Pancreas (tissue), 10 donors: ENCODE data around the gene FBXO15. TPM values are rescaled to one million over a fixed set of nuclear protein-coding genes. Genes with fewer than 3 reads are reported as not detected.

Experiments
- ATAC-seq, 4 donors: fragments of 200-7000 bp; cut with Tn5 transposase; one replicate each; pipeline versions ENCODE4 v1.8.0 to v1.9.1; 2020; ENCODE audit warnings: mild to moderate bottlenecking in 4 of 4, moderate library complexity in 4 of 4
- DNase-seq, 6 donors: peaks; one replicate each; pipeline ENCODE4 v3.0.0-alpha.2; 2020
- FAIRE-seq: peaks from 2 replicates; lab custom pipeline; 2012; peaks lifted over from hg19 to GRCh38; lab: Jason Lieb, UNC
- H3K27ac ChIP-seq, 4 donors: fragments of 200-600 bp; sonication (generic); 1 replicate in 3 of 4; 2 replicates in 1 of 4; pipeline versions ENCODE4 v1.5.0 to v1.8.0; 2020
- H3K27me3 ChIP-seq, 4 donors: fragments of 200-600 bp; one replicate each; pipeline ENCODE4 v1.8.0; 2021
- H3K36me3 ChIP-seq, 3 donors: fragments of 200-600 bp; sonication (generic) in 1 of 3; one replicate each; pipeline versions ENCODE4 v1.5.0 to v1.8.0; 2020 to 2021
- H3K4me1 ChIP-seq, 3 donors: fragments of 200-600 bp; one replicate each; pipeline ENCODE4 v1.8.0; 2021
- H3K4me3 ChIP-seq, 4 donors: fragments of 200-600 bp; sonication (generic) in 2 of 4; one replicate each; pipeline versions ENCODE4 v1.5.0 to v1.8.0; 2020 to 2021
- H3K9me3 ChIP-seq, 4 donors: fragments of 200-600 bp; one replicate each; pipeline ENCODE4 v1.8.0; 2021
- WGBS, 2 donors: extraction: QIAGEN DNeasy Blood & Tissue Kit; methylation state at CpG; one replicate each; pipeline ENCODE4 v1.1.7; 2013; 5-methylcytosine and 5-hydroxymethylcytosine counted together
- intact Hi-C, 3 donors: fragments of 100-400 bp; cut with DNase I; formaldehyde crosslinking; loops; one replicate each; pipeline versions ENCODE4 v1.11.1 to v1.14.2; 2022
- polyA plus RNA-seq, 2 donors: library from polyadenylated mRNA; stranded (reverse); fragments of 200-250 nt; gene quantifications; one replicate each; pipeline ENCODE4 v1.2.3, GENCODE V29; 2013
- total RNA-seq, 6 donors: library from RNA; stranded (reverse); fragmentation: NEBNext Ultra II Directional in 4 of 6; extraction: Animal tissue kit (Norgen Biotek cat#: 25700) in 4 of 6; gene quantifications; one replicate each; pipeline versions ENCODE4 v1.2.1 to v1.2.4, GENCODE V29; 2021 to 2023
- TF ChIP-seq, protein P1 (sequence below), 4 donors: fragments of 200-600 bp; sonication (generic) in 3 of 4; IDR thresholded peaks; one replicate each; pipeline versions ENCODE4 v1.5.0 to v1.8.0; 2021; ENCODE audit warnings: antibody characterized with exemption in 4 of 4
- donor health status: healthy with polysubstance abuse.
- donor health status: DM: no; HTN: no; CAD: no; lungs with moderate emphysema.
- donor health status: DM: no; HTN: no; CAD: no.
- donor health status: control.
- donor health status: control.
- donor health status: Bipolar disorder and iron deficiency.
- donor health status: DM: yes; HTN: yes; CAD: no.
- donor health status: DM: no; HTN: no; CAD: no.
- donor health status: DM: no; HTN: no; CAD: no.
- donor health status: DM: yes; HTN: yes; CAD: no.

The FBXO15 gene
- total and polyA plus RNA-seq, 8 donors = 0.37 to 7.1 (median 0.89) TPM

DNA sequence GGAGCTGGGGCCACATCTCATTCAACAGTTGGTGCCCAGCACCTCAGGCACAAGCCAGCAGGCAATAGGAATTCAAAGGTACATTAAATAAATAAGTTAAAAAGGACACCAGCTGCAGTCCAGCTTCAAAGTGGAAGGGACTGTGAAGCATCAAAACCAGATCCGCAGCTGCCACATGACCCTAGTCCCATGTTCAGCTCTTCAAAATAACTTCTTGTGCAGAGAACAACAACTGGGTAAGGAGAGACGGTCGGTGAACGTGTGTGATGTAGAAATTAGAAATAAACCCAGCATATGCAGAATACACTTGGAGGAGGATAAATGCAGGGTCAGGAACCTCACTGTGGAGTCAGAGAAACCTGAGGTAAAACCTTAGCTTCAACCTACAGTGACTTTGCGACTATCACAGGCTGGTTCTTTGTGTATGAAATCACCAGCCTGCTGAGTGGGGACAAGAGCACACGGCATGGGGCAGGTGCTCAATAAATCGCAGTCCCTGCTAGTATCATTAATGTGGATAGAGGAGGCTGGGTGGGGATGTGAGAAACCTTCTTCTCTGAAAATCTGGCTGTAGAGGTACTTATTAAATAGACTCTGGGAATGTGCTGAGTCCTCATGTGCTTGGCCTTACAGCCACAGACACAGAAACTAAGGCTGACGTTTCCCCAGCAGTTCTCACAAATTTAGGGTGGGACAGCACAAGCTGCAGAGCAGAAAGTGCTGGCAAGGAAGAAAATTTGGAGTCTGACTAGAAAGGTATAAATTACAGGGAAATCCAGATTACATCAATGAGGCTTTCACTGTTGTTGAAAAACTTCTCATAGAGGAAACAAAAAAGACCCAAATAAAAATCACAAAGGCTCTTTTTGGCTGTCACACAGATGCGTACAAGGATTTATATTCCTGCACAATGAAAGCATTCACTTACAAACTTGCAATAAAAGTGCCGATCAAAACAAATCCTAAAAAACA lies 20.7 kb downstream of the FBXO15 start:
- H3K27me3 ChIP-seq = no peaks in the 10 kb centered on the region
- H3K36me3 ChIP-seq = no peaks in the 10 kb centered on the region
- 42 to 53% methylated on average over 10 of the region's 10 CpGs for WGBS, 2 donors
- H3K27ac ChIP-seq = no peak overlapping the region
- no peak for FAIRE-seq
- intact Hi-C loops = no loop called here
- H3K4me1 ChIP-seq = no peaks in the 10 kb centered on the region
- no peak overlapping the region for H3K4me3 ChIP-seq
- no peak for DNase-seq
- TF ChIP-seq, protein P1, sequence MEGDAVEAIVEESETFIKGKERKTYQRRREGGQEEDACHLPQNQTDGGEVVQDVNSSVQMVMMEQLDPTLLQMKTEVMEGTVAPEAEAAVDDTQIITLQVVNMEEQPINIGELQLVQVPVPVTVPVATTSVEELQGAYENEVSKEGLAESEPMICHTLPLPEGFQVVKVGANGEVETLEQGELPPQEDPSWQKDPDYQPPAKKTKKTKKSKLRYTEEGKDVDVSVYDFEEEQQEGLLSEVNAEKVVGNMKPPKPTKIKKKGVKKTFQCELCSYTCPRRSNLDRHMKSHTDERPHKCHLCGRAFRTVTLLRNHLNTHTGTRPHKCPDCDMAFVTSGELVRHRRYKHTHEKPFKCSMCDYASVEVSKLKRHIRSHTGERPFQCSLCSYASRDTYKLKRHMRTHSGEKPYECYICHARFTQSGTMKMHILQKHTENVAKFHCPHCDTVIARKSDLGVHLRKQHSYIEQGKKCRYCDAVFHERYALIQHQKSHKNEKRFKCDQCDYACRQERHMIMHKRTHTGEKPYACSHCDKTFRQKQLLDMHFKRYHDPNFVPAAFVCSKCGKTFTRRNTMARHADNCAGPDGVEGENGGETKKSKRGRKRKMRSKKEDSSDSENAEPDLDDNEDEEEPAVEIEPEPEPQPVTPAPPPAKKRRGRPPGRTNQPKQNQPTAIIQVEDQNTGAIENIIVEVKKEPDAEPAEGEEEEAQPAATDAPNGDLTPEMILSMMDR (IDR thresholded peaks at IDR 0.05) = no peak
- no peaks in the 10 kb centered on the region for H3K9me3 ChIP-seq
- peak in 1 of 4 donors; percentile 29 for ATAC-seq

DNA sequence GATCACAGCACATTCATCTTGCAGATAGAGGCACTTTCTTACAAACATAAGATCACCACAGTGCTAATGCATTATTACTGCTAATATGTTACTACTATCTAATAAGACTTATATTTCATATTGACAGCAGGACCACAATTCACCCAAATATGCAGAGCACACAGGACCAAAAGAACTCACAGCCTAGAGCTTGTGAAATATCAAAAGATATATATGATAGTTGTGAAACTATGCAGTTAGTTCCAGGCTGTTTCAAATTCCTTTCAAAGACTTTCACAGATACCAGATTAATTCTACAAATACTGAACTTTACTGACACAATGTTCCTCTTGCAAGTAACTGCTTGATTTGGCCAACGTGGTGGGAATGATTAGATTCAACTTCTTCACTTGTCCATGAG lies 23.0 kb downstream of the FBXO15 start:
- ATAC-seq = no peak
- FAIRE-seq = no peak

DNA sequence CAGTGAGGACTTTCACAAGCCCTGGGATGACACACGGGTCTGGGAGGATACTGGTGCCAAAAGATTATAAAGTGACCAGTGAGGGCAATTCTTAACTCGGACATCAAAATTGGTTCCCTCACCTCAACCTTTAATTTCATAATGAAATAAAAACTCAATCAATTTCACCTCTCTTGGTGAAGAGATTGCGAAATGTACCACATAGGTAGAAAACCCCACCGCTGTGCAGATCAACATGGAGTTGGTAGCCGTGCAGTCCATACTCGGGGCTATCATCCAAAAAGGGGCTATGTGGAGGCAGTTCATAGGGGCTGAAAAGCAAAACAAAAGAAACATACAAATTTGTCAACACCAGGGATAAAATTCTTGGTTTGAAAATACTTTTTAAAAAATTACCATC lies 24.4 kb downstream of the FBXO15 start:
- ATAC-seq = no peak
- WGBS, 2 donors = 73 to 81% methylated on average over 6 of the region's 6 CpGs
- Histone ChIP-seq H3K4me3 (no peak overlapping the region), H3K9me3 (no peaks in the 10 kb centered on the region), H3K27ac (no peak overlapping the region), H3K4me1 (no peaks in the 10 kb centered on the region), H3K27me3 (no peaks in the 10 kb centered on the region), H3K36me3 (no peaks in the 10 kb centered on the region)
- DNase-seq = no peak
- FAIRE-seq = no peak
- intact Hi-C loops = no loop called here
- TF ChIP-seq, protein P1 (IDR thresholded peaks at IDR 0.05) = no peak

More for the DNA sequence above, 23.0 kb downstream of the FBXO15 start:
- no peaks in the 10 kb centered on the region for H3K9me3 ChIP-seq
- no peak for DNase-seq
- no peak overlapping the region for H3K4me3 ChIP-seq
- TF ChIP-seq, protein P1 (IDR thresholded peaks at IDR 0.05) = no peak
- H3K27me3 ChIP-seq = no peaks in the 10 kb centered on the region
- H3K36me3 ChIP-seq = no peaks in the 10 kb centered on the region
- intact Hi-C loops = no loop called here
- no peaks in the 10 kb centered on the region for H3K4me1 ChIP-seq
- no peak overlapping the region for H3K27ac ChIP-seq
- WGBS, 2 donors = 44 to 50% methylated on average over 1 of the region's 1 CpG

DNA sequence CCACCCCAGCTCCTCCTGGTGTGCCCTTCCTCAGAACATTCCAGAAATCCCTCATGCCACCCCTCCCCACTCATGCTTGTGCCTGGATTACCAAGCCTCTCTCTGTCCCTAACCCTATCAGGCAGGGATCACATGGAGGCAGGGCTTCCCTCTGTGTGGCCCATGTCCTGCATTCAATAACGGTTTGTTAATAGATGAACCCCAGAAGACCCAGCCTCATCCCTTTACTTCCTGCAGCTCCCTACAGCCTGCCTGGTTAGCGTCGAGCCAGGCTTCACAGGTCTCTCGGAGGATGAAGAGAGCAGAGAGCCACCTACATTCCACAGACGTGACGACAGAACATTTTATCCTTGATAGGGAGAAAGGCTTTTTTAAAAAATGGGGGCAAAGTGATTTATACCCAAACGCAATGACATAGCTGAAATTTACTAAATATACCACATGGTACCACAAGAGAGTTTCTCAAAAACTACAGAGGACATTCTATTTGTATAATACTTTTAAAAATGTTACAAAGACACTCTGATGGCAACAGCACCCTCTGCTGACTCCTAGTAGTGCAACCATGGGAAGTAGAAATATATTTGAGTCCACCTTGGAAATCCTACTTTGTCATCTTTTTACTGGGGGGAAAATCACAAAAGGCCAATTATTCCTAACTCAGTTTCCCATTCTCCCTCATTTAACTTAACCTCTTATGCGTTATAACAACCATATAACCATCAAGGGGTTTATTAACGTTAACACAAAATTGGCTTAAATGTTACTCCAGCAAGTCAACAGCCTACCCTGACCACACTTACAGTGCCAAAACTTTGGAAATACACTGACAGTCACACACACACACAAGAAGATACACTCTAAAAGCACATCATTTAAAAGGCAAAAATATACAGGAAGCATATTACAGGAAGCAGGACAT lies 30.7 kb downstream of the FBXO15 start:
- Histone ChIP-seq H3K4me1 (no peaks in the 10 kb centered on the region), H3K36me3 (no peaks in the 10 kb centered on the region), H3K9me3 (no peaks in the 10 kb centered on the region), H3K27me3 (no peaks in the 10 kb centered on the region), H3K4me3 (no peak overlapping the region), H3K27ac (no peak overlapping the region)
- DNase-seq (no peak), FAIRE-seq (no peak), ATAC-seq (peak; percentile 46 to 77 (median 72))
- TF ChIP-seq, protein P1 (IDR thresholded peaks at IDR 0.05) = peak; percentile 10 to 42 (median 28)
- intact Hi-C loops = no loop called here
- WGBS, 2 donors = 20 to 21% methylated on average over 9 of the region's 9 CpGs
